D721Med (cell line): ENCODE results near the gene USP49.

ENCODE experiments used
- DNase-seq: peaks from one replicate; pipeline ENCODE4 v3.0.0; 2011; ENCODE audit warnings: low spot score; ENCODE audit not compliant: insufficient read length
- FAIRE-seq: peaks from 2 replicates; lab custom pipeline; 2011; peaks lifted over from hg19 to GRCh38; lab: Jason Lieb, UNC
- CTCF ChIP-seq: IDR thresholded peaks from 2 replicates; pipeline ENCODE4 v1.5.1; 2012; ENCODE audit warnings: mild to moderate bottlenecking, control low read depth; ENCODE audit not compliant: insufficient read depth; ENCODE audit errors: missing control alignments

USP49 gene

GRCh38 chr6:41935685-41936072 is 40.5 kb upstream of the USP49 start:
- TF ChIP-seq CTCF, result no peak
- FAIRE-seq, result no peak
- no peak for DNase-seq

GRCh38 chr6:41935193-41935574 is 40.0 kb upstream of the USP49 start:
- DNase-seq (no peak), FAIRE-seq (no peak)
- TF ChIP-seq CTCF, result no peak

GRCh38 chr6:41934278-41935192 is 39.4 kb upstream of the USP49 start:
- no peak for FAIRE-seq
- no peak for DNase-seq
- no peak for TF ChIP-seq CTCF

GRCh38 chr6:41932378-41932777 is 37.2 kb upstream of the USP49 start:
- FAIRE-seq, result no peak
- no peak for TF ChIP-seq CTCF
- DNase-seq, result no peak

GRCh38 chr6:41931792-41932191 is 36.6 kb upstream of the USP49 start:
- FAIRE-seq, result no peak

GRCh38 chr6:41929924-41930323 is 34.7 kb upstream of the USP49 start:
- FAIRE-seq (no peak), DNase-seq (no peak)
- TF ChIP-seq CTCF, result no peak

More at GRCh38 chr6:41931792-41932191, 36.6 kb upstream of the USP49 start:
- no peak for TF ChIP-seq CTCF
- DNase-seq, result no peak

- DNase-seq, result no peak
- FAIRE-seq, result no peak
- no peak for TF ChIP-seq CTCF
Observed at GRCh38 chr6:41927253-41927652, 32.1 kb upstream of the USP49 start.
